GM13977 (cell line): Measurements from ENCODE around the gene KAT5.
"Not testable (repeated sequence)": the region's sequence is repeated elsewhere in the genome, so short reads cannot be mapped to it uniquely, and the experiment has no call there.

Experiments
- DNase-seq: peaks from one replicate; pipeline ENCODE4 v3.0.0; 2012; ENCODE audit warnings: low spot score
- in situ Hi-C: fragments of 300-500 bp; cut with MboI; formaldehyde crosslinking; loops from one replicate; pipeline ENCODE4 v1.12.0; 2022; ENCODE audit warnings: low sequenced_read_pairs, low pct_unique_long_range_greater_than_20kb, mixed read lengths, inconsistent platforms; ENCODE audit not compliant: unreplicated experiment
- TF ChIP-seq, protein P1 (sequence below): IDR thresholded peaks from 2 replicates; pipeline ENCODE4 v1.5.1; 2012; ENCODE audit warnings: mild to moderate bottlenecking, control low read depth; ENCODE audit not compliant: insufficient read depth; ENCODE audit errors: extremely low read depth, missing control alignments

Gene KAT5

GRCh38 chr11:65698205-65698604, 13.8 kb upstream of the KAT5 start:
- in situ Hi-C loops = no loop called here
- TF ChIP-seq, protein P1, sequence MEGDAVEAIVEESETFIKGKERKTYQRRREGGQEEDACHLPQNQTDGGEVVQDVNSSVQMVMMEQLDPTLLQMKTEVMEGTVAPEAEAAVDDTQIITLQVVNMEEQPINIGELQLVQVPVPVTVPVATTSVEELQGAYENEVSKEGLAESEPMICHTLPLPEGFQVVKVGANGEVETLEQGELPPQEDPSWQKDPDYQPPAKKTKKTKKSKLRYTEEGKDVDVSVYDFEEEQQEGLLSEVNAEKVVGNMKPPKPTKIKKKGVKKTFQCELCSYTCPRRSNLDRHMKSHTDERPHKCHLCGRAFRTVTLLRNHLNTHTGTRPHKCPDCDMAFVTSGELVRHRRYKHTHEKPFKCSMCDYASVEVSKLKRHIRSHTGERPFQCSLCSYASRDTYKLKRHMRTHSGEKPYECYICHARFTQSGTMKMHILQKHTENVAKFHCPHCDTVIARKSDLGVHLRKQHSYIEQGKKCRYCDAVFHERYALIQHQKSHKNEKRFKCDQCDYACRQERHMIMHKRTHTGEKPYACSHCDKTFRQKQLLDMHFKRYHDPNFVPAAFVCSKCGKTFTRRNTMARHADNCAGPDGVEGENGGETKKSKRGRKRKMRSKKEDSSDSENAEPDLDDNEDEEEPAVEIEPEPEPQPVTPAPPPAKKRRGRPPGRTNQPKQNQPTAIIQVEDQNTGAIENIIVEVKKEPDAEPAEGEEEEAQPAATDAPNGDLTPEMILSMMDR = no peak
- no peak for DNase-seq

DNA sequence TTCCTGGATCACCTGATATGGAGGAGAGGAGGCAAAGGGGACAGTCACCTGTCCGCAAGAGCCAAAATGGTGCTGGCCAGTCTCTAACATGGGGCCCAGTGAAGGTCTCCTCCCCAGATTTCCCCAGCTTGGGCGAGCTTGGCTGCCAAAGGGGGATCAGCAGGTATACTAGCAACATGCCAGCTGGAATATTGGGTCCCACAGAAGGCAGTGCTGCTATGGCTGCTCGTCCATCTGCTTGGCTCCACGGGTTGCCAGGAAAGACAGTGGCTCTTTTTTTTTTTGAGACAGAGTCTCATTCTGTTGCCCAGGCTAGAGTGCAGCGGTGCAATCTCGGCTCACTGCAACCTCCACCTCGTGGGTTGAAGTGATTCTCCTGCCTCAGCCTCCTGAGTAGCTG, 12.7 kb upstream of the KAT5 start:
- in situ Hi-C loops = no loop called here
- TF ChIP-seq, protein P1 = no peak
- no peak for DNase-seq

- DNase-seq = no peak
- TF ChIP-seq, protein P1 = no peak
- in situ Hi-C loops = no loop called here
Observed at GRCh38 chr11:65700399-65700798, 11.7 kb upstream of the KAT5 start.

DNA sequence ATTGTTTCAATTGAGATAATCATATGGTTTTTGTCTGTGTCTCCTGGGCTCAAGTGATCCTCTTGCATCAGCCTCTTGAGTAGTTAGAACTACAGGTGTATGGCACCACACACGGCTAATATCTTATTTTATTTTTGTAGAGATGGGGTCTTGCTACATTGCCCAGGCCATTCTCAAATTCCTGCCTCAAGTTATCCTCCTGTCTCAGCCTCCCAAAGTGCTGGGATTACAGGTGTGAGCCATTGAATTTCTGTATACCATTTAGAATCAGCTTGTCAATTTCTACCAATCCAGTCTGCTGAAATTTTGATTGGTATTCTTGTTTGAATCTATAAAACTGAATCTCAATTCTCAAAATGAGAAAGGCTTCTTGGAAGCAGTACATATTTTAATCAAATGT, 10.4 kb upstream of the KAT5 start:
- TF ChIP-seq, protein P1 = no peak
- DNase-seq = no peak
- in situ Hi-C loops = no loop called here

DNA sequence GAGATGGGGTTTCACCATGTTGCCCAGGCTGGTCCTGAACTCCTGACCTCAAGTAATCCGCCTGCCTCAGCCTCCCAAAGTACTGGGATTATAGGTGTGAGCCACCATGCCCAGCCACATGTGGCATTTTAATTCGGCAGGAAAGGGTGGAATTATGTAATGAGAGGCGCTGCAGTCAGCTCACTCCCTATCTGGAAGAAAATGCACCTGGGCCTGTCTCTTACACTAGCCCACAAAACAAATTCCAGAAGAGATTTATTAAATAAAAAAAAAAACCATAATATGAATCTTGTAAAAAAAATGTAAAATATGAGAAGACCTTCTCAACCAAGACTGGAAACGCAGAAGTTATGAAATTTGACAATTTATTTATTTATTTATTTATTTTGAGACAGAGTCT, 8.2 kb upstream of the KAT5 start:
- no peak for DNase-seq
- in situ Hi-C loops = no loop called here
- TF ChIP-seq, protein P1 = no peak

DNA sequence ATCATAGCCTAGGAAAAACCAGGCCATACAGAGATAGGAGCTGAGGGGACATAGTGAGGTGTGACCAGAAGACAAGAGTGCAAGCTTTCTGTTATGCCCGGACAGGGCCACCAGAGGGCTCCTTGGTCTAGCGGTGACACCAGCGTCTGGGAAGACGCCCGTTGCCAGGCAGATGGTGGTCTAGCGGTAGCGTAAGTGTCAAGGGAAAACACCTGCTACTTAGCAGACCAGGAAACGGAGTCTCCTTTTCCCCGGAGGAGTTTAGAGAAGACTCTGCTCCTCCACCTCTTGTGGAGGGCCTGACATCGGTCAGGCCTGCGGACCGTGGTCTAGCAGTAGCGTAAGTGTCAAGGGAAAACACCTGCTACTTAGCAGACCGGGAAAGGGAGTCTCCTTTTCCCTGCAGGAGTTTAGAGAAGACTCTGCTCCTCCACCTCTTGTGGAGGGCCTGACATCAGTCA, 5.7 kb upstream of the KAT5 start:
- DNase-seq, in situ Hi-C loops: not testable (repeated sequence)
- TF ChIP-seq, protein P1 = peak; percentile 60

DNA sequence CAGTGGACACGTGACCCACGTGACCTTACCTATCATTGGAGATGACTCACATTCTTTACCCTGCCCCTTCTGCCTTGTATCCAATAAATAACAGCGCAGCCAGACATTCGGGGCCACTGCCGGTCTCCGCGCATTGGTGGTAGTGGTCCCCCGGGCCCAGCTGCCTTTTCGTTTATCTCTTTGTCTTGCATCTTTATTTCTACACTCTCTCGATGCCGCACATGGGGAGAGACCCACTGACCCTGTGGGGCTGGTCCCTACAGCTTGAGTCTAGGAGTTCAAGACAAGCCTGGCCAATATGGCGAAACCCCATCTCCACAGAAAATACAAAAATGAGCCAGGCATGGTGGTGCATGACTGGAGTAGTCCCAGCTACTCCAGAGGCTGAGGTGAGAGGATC, 5.0 kb upstream of the KAT5 start:
- in situ Hi-C loops, DNase-seq: not testable (repeated sequence)
